Stimulated activated memory B cell treated with anti-CD40 and anti-IgM and Interleukin-4, amounts not matched to agents 10 μg/mL and 1 μg/mL and 100 μg/mL, for 72 hours (primary cell): Measurements from ENCODE around the gene TRAPPC4.
"Not testable (repeated sequence)": the region's sequence is repeated elsewhere in the genome, so short reads cannot be mapped to it uniquely, and the experiment has no call there.

ENCODE experiments used
- ATAC-seq: fragments of 150-1000 bp; cut with Tn5 transposase; 2 replicates; pipeline ENCODE4 v1.10.0; 2021
- H3K27ac Mint-ChIP-seq: one replicate; pipeline ENCODE4 v1.8.0; 2022; ENCODE audit warnings: mild to moderate bottlenecking, mixed read lengths
- H3K27me3 Mint-ChIP-seq: one replicate; pipeline ENCODE4 v1.8.0; 2022; ENCODE audit warnings: mixed read lengths
- H3K36me3 Mint-ChIP-seq: one replicate; pipeline ENCODE4 v1.8.0; 2022; ENCODE audit warnings: mixed read lengths
- H3K4me1 Mint-ChIP-seq: one replicate; pipeline ENCODE4 v1.8.0; 2022; ENCODE audit warnings: mixed read lengths
- H3K4me3 Mint-ChIP-seq: one replicate; pipeline ENCODE4 v1.8.0; 2022; ENCODE audit warnings: mild to moderate bottlenecking, moderate library complexity, mixed read lengths
- H3K9me3 Mint-ChIP-seq: one replicate; pipeline ENCODE4 v1.8.0; 2022; ENCODE audit warnings: mixed read lengths

Gene TRAPPC4

GRCh38 chr11:118998388-118998717 lies 20.2 kb upstream of the TRAPPC4 start:
- no peaks in the 10 kb centered on the region for H3K27me3 Mint-ChIP-seq
- H3K27ac Mint-ChIP-seq: peak overlapping the region; percentile 94
- H3K9me3 Mint-ChIP-seq: no peaks in the 10 kb centered on the region
- peaks cover 25% of the 10 kb centered on the region for H3K36me3 Mint-ChIP-seq
- H3K4me3 Mint-ChIP-seq: peak overlapping the region; percentile 100
- no peak for ATAC-seq
- peaks cover 41% of the 10 kb centered on the region for H3K4me1 Mint-ChIP-seq

- peak overlapping the region; percentile 100 for H3K4me3 Mint-ChIP-seq
- H3K4me1 Mint-ChIP-seq: peaks cover 41% of the 10 kb centered on the region
- peak overlapping the region; percentile 94 for H3K27ac Mint-ChIP-seq
- no peaks in the 10 kb centered on the region for H3K27me3 Mint-ChIP-seq
- H3K36me3 Mint-ChIP-seq: peaks cover 30% of the 10 kb centered on the region
- ATAC-seq: no peak
- no peaks in the 10 kb centered on the region for H3K9me3 Mint-ChIP-seq
Observed at GRCh38 chr11:118998822-118999221, 19.7 kb upstream of the TRAPPC4 start.

- no peak for ATAC-seq
- H3K4me3 Mint-ChIP-seq: no peak overlapping the region
- no peaks in the 10 kb centered on the region for H3K9me3 Mint-ChIP-seq
- H3K27ac Mint-ChIP-seq: no peak overlapping the region
- H3K36me3 Mint-ChIP-seq: peaks cover 31% of the 10 kb centered on the region
- peaks cover 41% of the 10 kb centered on the region for H3K4me1 Mint-ChIP-seq
- H3K27me3 Mint-ChIP-seq: no peaks in the 10 kb centered on the region
Observed at GRCh38 chr11:119000906-119001305, 17.7 kb upstream of the TRAPPC4 start.

- Mint-ChIP-seq H3K4me3 (no peak overlapping the region), H3K36me3 (peaks cover 45% of the 10 kb centered on the region), H3K4me1 (peaks cover 6% of the 10 kb centered on the region), H3K9me3 (no peaks in the 10 kb centered on the region), H3K27ac (no peak overlapping the region), H3K27me3 (no peaks in the 10 kb centered on the region)
- no peak for ATAC-seq
Observed at GRCh38 chr11:119006656-119007055, 11.9 kb upstream of the TRAPPC4 start.

GRCh38 chr11:119011476-119012053 lies 7.0 kb upstream of the TRAPPC4 start:
- no peaks in the 10 kb centered on the region for H3K9me3 Mint-ChIP-seq
- ATAC-seq: no peak
- peaks cover 18% of the 10 kb centered on the region for H3K4me1 Mint-ChIP-seq
- H3K36me3 Mint-ChIP-seq: peaks cover 68% of the 10 kb centered on the region
- H3K27me3 Mint-ChIP-seq: no peaks in the 10 kb centered on the region
- H3K27ac Mint-ChIP-seq: no peak overlapping the region
- H3K4me3 Mint-ChIP-seq: no peak overlapping the region

- no peak for ATAC-seq
- Mint-ChIP-seq H3K27me3 (no peaks in the 10 kb centered on the region), H3K4me3 (no peak overlapping the region), H3K4me1 (peaks cover 17% of the 10 kb centered on the region), H3K27ac (no peak overlapping the region), H3K9me3 (no peaks in the 10 kb centered on the region), H3K36me3 (peaks cover 63% of the 10 kb centered on the region)
Observed at GRCh38 chr11:119012629-119013170, 5.9 kb upstream of the TRAPPC4 start.

GRCh38 chr11:119014209-119014924 lies 4.2 kb upstream of the TRAPPC4 start:
- Mint-ChIP-seq H3K27ac (no peak overlapping the region), H3K9me3 (no peaks in the 10 kb centered on the region), H3K4me3 (no peak overlapping the region), H3K4me1 (peaks cover 14% of the 10 kb centered on the region), H3K36me3 (peaks cover 60% of the 10 kb centered on the region), H3K27me3 (no peaks in the 10 kb centered on the region)
- ATAC-seq: no peak

GRCh38 chr11:119015054-119015611 lies 3.4 kb upstream of the TRAPPC4 start:
- Mint-ChIP-seq H3K4me3 (no peak overlapping the region), H3K27me3 (no peaks in the 10 kb centered on the region), H3K27ac (no peak overlapping the region), H3K9me3 (no peaks in the 10 kb centered on the region), H3K4me1 (peaks cover 21% of the 10 kb centered on the region), H3K36me3 (peaks cover 61% of the 10 kb centered on the region)
- no peak for ATAC-seq

GRCh38 chr11:119016216-119017009 lies 2.2 kb upstream of the TRAPPC4 start:
- Mint-ChIP-seq H3K27me3 (no peaks in the 10 kb centered on the region), H3K4me3 (peak overlapping the region; percentile 95), H3K27ac (peak overlapping the region; percentile 95), H3K36me3 (peaks cover 55% of the 10 kb centered on the region), H3K9me3 (no peaks in the 10 kb centered on the region), H3K4me1 (peaks cover 24% of the 10 kb centered on the region)
- no peak for ATAC-seq

- not testable (repeated sequence) for H3K9me3 Mint-ChIP-seq, ATAC-seq, H3K27me3 Mint-ChIP-seq
- peak overlapping the region; percentile 95 for H3K4me3 Mint-ChIP-seq
- peak overlapping the region; percentile 95 for H3K27ac Mint-ChIP-seq
- H3K4me1 Mint-ChIP-seq: peaks cover 24% of the 10 kb centered on the region
- H3K36me3 Mint-ChIP-seq: peaks cover 58% of the 10 kb centered on the region
Observed at GRCh38 chr11:119017377-119017776, 1.2 kb upstream of the TRAPPC4 start.

GRCh38 chr11:119019996-119020395 lies 1.4 kb downstream of the TRAPPC4 start:
- Mint-ChIP-seq H3K27ac (peak overlapping the region; percentile 95), H3K4me3 (peak overlapping the region; percentile 95), H3K36me3 (peaks cover 62% of the 10 kb centered on the region), H3K9me3 (no peaks in the 10 kb centered on the region), H3K4me1 (peaks cover 40% of the 10 kb centered on the region), H3K27me3 (no peaks in the 10 kb centered on the region)
- no peak for ATAC-seq

- no peak for ATAC-seq
- Mint-ChIP-seq H3K27ac (no peak overlapping the region), H3K9me3 (no peaks in the 10 kb centered on the region), H3K36me3 (peaks cover 56% of the 10 kb centered on the region), H3K4me1 (peaks cover 28% of the 10 kb centered on the region), H3K4me3 (no peak overlapping the region), H3K27me3 (no peaks in the 10 kb centered on the region)
Observed at GRCh38 chr11:119021631-119022030, 3.1 kb downstream of the TRAPPC4 start.

GRCh38 chr11:119023741-119024140 lies 5.2 kb downstream of the TRAPPC4 start:
- ATAC-seq: no peak
- H3K36me3 Mint-ChIP-seq: peaks cover 47% of the 10 kb centered on the region
- peaks cover 36% of the 10 kb centered on the region for H3K4me1 Mint-ChIP-seq
- no peak overlapping the region for H3K27ac Mint-ChIP-seq
- no peaks in the 10 kb centered on the region for H3K27me3 Mint-ChIP-seq
- H3K4me3 Mint-ChIP-seq: no peak overlapping the region
- no peaks in the 10 kb centered on the region for H3K9me3 Mint-ChIP-seq

GRCh38 chr11:119024430-119025098 lies 6.0 kb downstream of the TRAPPC4 start:
- Mint-ChIP-seq H3K4me1 (peaks cover 40% of the 10 kb centered on the region), H3K36me3 (peaks cover 47% of the 10 kb centered on the region), H3K27me3 (no peaks in the 10 kb centered on the region), H3K27ac (peak overlapping the region; percentile 44), H3K4me3 (no peak overlapping the region), H3K9me3 (no peaks in the 10 kb centered on the region)
- ATAC-seq: no peak

GRCh38 chr11:119025099-119025473 lies 6.5 kb downstream of the TRAPPC4 start:
- no peak overlapping the region for H3K4me3 Mint-ChIP-seq
- no peak for ATAC-seq
- H3K9me3 Mint-ChIP-seq: no peaks in the 10 kb centered on the region
- H3K27me3 Mint-ChIP-seq: no peaks in the 10 kb centered on the region
- H3K27ac Mint-ChIP-seq: no peak overlapping the region
- peaks cover 43% of the 10 kb centered on the region for H3K36me3 Mint-ChIP-seq
- H3K4me1 Mint-ChIP-seq: peaks cover 41% of the 10 kb centered on the region
